GM18498 (cell line): ENCODE measurements around the gene AUTS2.

Source experiments
- ATAC-seq: cut with Tn5 transposase; IDR thresholded peaks from one replicate; pipeline ENCODE4 v1.9.1; 2021; ENCODE audit warnings: mild to moderate bottlenecking, moderate library complexity; ENCODE audit not compliant: unreplicated experiment

Gene AUTS2

GRCh38 chr7:70701991-70702390 is 1103.7 kb downstream of the AUTS2 start:
- ATAC-seq = no peak

- no peak for ATAC-seq
Measured at GRCh38 chr7:70703785-70704184, 1105.5 kb downstream of the AUTS2 start.

GRCh38 chr7:70704831-70705346 is 1106.6 kb downstream of the AUTS2 start:
- no peak for ATAC-seq

- ATAC-seq = no peak
Measured at GRCh38 chr7:70706204-70706603, 1107.9 kb downstream of the AUTS2 start.

GRCh38 chr7:70706698-70707097 is 1108.4 kb downstream of the AUTS2 start:
- no peak for ATAC-seq

- no peak for ATAC-seq
Measured at GRCh38 chr7:70707823-70708243, 1109.6 kb downstream of the AUTS2 start.

- no peak for ATAC-seq
Measured at GRCh38 chr7:70710011-70710480, 1111.8 kb downstream of the AUTS2 start.

- ATAC-seq = no peak
Measured at GRCh38 chr7:70710651-70711050, 1112.4 kb downstream of the AUTS2 start.

- ATAC-seq = no peak
Measured at GRCh38 chr7:70711452-70711851, 1113.2 kb downstream of the AUTS2 start.

GRCh38 chr7:70712942-70713341 is 1114.7 kb downstream of the AUTS2 start:
- ATAC-seq = no peak

- ATAC-seq = no peak
Measured at GRCh38 chr7:70714506-70715038, 1116.3 kb downstream of the AUTS2 start.

GRCh38 chr7:70717553-70718329 is 1119.5 kb downstream of the AUTS2 start:
- no peak for ATAC-seq

- no peak for ATAC-seq
Measured at GRCh38 chr7:70719125-70719524, 1120.8 kb downstream of the AUTS2 start.

GRCh38 chr7:70720191-70720873 is 1122.1 kb downstream of the AUTS2 start:
- no peak for ATAC-seq

- ATAC-seq = no peak
Measured at GRCh38 chr7:70721500-70721899, 1123.2 kb downstream of the AUTS2 start.

- no peak for ATAC-seq
Measured at GRCh38 chr7:70723339-70723738, 1125.1 kb downstream of the AUTS2 start.

- no peak for ATAC-seq
Measured at GRCh38 chr7:70725448-70725847, 1127.2 kb downstream of the AUTS2 start.

GRCh38 chr7:70726294-70726693 is 1128.0 kb downstream of the AUTS2 start:
- ATAC-seq = no peak

GRCh38 chr7:70726951-70727378 is 1128.7 kb downstream of the AUTS2 start:
- ATAC-seq = peak; percentile 45

- no peak for ATAC-seq
Measured at GRCh38 chr7:70727861-70728260, 1129.6 kb downstream of the AUTS2 start.

GRCh38 chr7:70728872-70729552 is 1130.7 kb downstream of the AUTS2 start:
- no peak for ATAC-seq
